Activated CD8-positive, alpha-beta T cell treated with anti-CD3 and anti-CD28 coated beads, Interleukin-2, amount 10 ng/mL, durations not matched to agents 7 days and 5 days (primary cell): ENCODE results near the gene CLPTM1. TPM values are rescaled to one million over a fixed set of nuclear protein-coding genes. Genes with fewer than 3 reads are reported as not detected.
"Not testable (repeated sequence)": the region's sequence is repeated elsewhere in the genome, so short reads cannot be mapped to it uniquely, and the experiment has no call there.

ENCODE experiments used
- ATAC-seq: fragments of 150-1000 bp; cut with Tn5 transposase; one replicate; pipeline ENCODE4 v1.10.0; 2021; ENCODE audit warnings: moderate library complexity
- CTCF ChIA-PET: fragments of 350-600 bp; sonication (Branson Sonifier 250); formaldehyde crosslinking; loops from one replicate; lab custom pipeline; 2021; ENCODE audit warnings: antibody characterized with exemption; lab: Charles Lee
- POLR2A ChIA-PET: fragments of 350-600 bp; sonication (Branson Sonifier 250); formaldehyde crosslinking; loops from one replicate; lab custom pipeline; 2021; ENCODE audit warnings: antibody characterized with exemption; lab: Charles Lee
- DNase-seq: peaks from one replicate; pipeline ENCODE4 v3.0.0-alpha.2; 2020
- H3K27ac Mint-ChIP-seq: one replicate; pipeline ENCODE4 v1.8.0; 2021; ENCODE audit warnings: mild to moderate bottlenecking, mixed read lengths
- H3K27me3 Mint-ChIP-seq: one replicate; pipeline ENCODE4 v1.8.0; 2021; ENCODE audit warnings: low read depth, mixed read lengths
- H3K36me3 Mint-ChIP-seq: one replicate; pipeline ENCODE4 v1.8.0; 2021; ENCODE audit warnings: low read depth, mixed read lengths
- H3K4me1 Mint-ChIP-seq: one replicate; pipeline ENCODE4 v1.8.0; 2021; ENCODE audit warnings: low read depth, mixed read lengths
- H3K4me3 Mint-ChIP-seq: one replicate; pipeline ENCODE4 v1.8.0; 2021; ENCODE audit warnings: mild to moderate bottlenecking, mixed read lengths
- H3K9me3 Mint-ChIP-seq: one replicate; pipeline ENCODE4 v1.8.0; 2022; ENCODE audit warnings: mixed read lengths; ENCODE audit not compliant: insufficient read depth
- total RNA-seq, 2 experiments: library from RNA; stranded (reverse); gene quantifications; one replicate each; pipeline ENCODE4 v1.2.3, GENCODE V29; 2021

Gene CLPTM1
- total RNA-seq, 2 experiments from 2014 or later, result 65.5 to 67.8 TPM

- peak within 1 kb of the TSS; percentile 87 for H3K27ac Mint-ChIP-seq
- H3K9me3 Mint-ChIP-seq, H3K36me3 Mint-ChIP-seq: not testable (repeated sequence)
- DNase-seq, result peak; percentile 83
- H3K4me3 Mint-ChIP-seq, result peak within 1 kb of the TSS; percentile 89
- ChIA-PET POLR2A (interaction anchor here (0.6 to 1.1 kb wide), 2 partner anchors 40 to 652 kb away, joined by 3 to 4 read pairs; partner anchors contain the start of gene CLPTM1), CTCF (interaction anchor here (1.0 to 2.7 kb wide), 2 partner anchors 11 to 37 kb away, joined by 3 to 9 read pairs; no protein-coding TSS in a partner anchor)
- peaks cover 14% of the 10 kb centered on the region for H3K4me1 Mint-ChIP-seq
- ATAC-seq, result peak; percentile 99
- peaks cover 17% of the 10 kb centered on the region for H3K27me3 Mint-ChIP-seq
These were observed 40.6 kb upstream of the CLPTM1 start, which contains the start of gene APOC1 for GRCh38 chr19:44914433-44915206. APOC1 (plus strand) TSS chr19:44914608; CDS start chr19:44914892, 284 bp downstream.

- ChIA-PET CTCF (no interaction called here), POLR2A (no interaction called here)
These were observed 30.9 kb upstream of the CLPTM1 start for GRCh38 chr19:44924243-44924725.

GRCh38 chr19:44925114-44925891 lies 29.9 kb upstream of the CLPTM1 start:
- Mint-ChIP-seq H3K4me1 (peaks cover 8% of the 10 kb centered on the region), H3K4me3 (no peak overlapping the region), H3K27ac (no peak overlapping the region), H3K9me3 (no peaks in the 10 kb centered on the region), H3K27me3 (peaks cover 16% of the 10 kb centered on the region), H3K36me3 (no peaks in the 10 kb centered on the region)
- ChIA-PET POLR2A (no interaction called here), CTCF (interaction anchor here (1.3 kb wide), 1 partner anchor 22 kb away, joined by 4 read pairs; no protein-coding TSS in a partner anchor)
- no peak for ATAC-seq
- no peak for DNase-seq

More at GRCh38 chr19:44924243-44924725, 30.9 kb upstream of the CLPTM1 start:
- peaks cover 14% of the 10 kb centered on the region for H3K27me3 Mint-ChIP-seq
- peaks cover 8% of the 10 kb centered on the region for H3K4me1 Mint-ChIP-seq
- H3K9me3 Mint-ChIP-seq, result no peaks in the 10 kb centered on the region
- no peak overlapping the region for H3K4me3 Mint-ChIP-seq
- DNase-seq (no peak), ATAC-seq (no peak)
- H3K36me3 Mint-ChIP-seq, result no peaks in the 10 kb centered on the region
- no peak overlapping the region for H3K27ac Mint-ChIP-seq

DNA sequence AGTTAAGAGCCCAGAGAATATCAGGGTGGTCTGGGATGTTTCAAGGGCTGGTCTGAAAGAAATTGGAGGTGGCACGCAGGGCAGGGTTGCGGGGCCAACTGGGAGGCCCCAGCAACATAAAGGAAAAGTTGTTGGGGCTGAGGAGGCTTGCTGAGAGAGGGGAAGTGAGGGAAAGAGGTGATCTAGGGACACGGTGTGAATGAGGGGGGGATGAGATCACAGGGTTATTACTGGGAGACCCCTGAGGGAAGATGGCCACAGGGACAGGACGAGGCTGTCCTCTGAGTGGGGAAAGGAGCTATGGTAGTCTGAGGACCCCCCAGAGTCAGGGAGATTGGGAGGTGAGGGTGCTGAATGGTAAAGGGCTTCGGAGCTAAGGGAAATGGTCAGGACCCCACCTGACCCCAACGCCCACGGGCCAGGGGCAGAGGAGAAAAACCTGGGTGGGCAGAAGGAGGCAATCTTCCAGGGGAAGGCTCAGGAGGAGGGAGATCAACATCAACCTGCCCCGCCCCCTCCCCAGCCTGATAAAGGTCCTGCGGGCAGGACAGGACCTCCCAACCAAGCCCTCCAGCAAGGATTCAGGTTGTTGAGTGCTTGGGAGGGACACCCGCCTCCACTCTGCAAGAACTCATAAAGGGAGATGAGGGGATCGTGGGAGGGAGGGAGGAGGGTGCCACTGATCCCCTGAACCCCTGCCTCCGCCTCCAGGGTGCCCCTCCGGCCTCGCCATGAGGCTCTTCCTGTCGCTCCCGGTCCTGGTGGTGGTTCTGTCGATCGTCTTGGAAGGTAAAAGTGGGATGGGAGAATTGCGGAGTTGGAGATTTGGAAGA lies 28.7 kb upstream of the CLPTM1 start:
- H3K36me3 Mint-ChIP-seq, POLR2A ChIA-PET, DNase-seq, H3K9me3 Mint-ChIP-seq, H3K27ac Mint-ChIP-seq, H3K4me3 Mint-ChIP-seq, H3K4me1 Mint-ChIP-seq: not testable (repeated sequence)
- H3K27me3 Mint-ChIP-seq, result peaks cover 16% of the 10 kb centered on the region
- CTCF ChIA-PET, result interaction anchor here (1.3 kb wide), 1 partner anchor 23 kb away, joined by 4 read pairs; no protein-coding TSS in a partner anchor
- ATAC-seq, result peak; percentile 21

- ChIA-PET POLR2A (no interaction called here), CTCF (no interaction called here)
- no peaks in the 10 kb centered on the region for H3K36me3 Mint-ChIP-seq
- H3K27ac Mint-ChIP-seq, result no peak overlapping the region
- H3K27me3 Mint-ChIP-seq, result peaks cover 16% of the 10 kb centered on the region
- H3K9me3 Mint-ChIP-seq, result no peaks in the 10 kb centered on the region
- DNase-seq (no peak), ATAC-seq (no peak)
- no peak overlapping the region for H3K4me3 Mint-ChIP-seq
- H3K4me1 Mint-ChIP-seq, result peaks cover 8% of the 10 kb centered on the region
These were observed 27.4 kb upstream of the CLPTM1 start for GRCh38 chr19:44927746-44928145.

DNA sequence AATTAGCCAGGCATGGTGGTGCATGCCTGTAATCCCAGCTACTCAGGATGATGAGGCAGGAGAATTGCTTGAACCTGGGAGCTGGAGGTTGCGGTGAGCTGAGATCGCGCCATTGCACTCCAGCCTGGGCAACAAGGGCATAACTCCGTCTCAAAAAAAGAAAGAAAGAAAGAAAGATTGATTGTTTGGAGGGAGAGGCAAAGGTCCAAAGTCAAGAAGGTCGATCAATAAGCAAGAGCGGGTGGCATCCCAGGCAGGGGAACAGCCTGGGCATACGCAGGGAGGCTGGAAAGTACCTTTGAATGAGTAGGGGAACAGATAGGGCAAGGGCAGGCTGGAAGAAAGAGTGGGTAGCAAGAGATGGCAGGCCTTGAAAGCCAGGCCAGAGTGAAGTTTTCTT lies 25.1 kb upstream of the CLPTM1 start:
- CTCF ChIA-PET, result no interaction called here
- DNase-seq (no peak), ATAC-seq (no peak)
- Mint-ChIP-seq H3K36me3 (no peaks in the 10 kb centered on the region), H3K4me3 (no peak overlapping the region), H3K4me1 (peaks cover 8% of the 10 kb centered on the region), H3K27me3 (peaks cover 15% of the 10 kb centered on the region), H3K27ac (no peak overlapping the region), H3K9me3 (no peaks in the 10 kb centered on the region)
- POLR2A ChIA-PET, result interaction anchor here (0.6 kb wide), 1 partner anchor 31 kb away, joined by 3 read pairs; no protein-coding TSS in a partner anchor

GRCh38 chr19:44931541-44931940 lies 23.6 kb upstream of the CLPTM1 start:
- peaks cover 7% of the 10 kb centered on the region for H3K27me3 Mint-ChIP-seq
- ChIA-PET POLR2A (no interaction called here), CTCF (no interaction called here)
- peaks cover 5% of the 10 kb centered on the region for H3K4me1 Mint-ChIP-seq
- no peaks in the 10 kb centered on the region for H3K9me3 Mint-ChIP-seq
- no peaks in the 10 kb centered on the region for H3K36me3 Mint-ChIP-seq
- ATAC-seq (no peak), DNase-seq (no peak)
- H3K27ac Mint-ChIP-seq, result no peak overlapping the region
- H3K4me3 Mint-ChIP-seq, result no peak overlapping the region

DNA sequence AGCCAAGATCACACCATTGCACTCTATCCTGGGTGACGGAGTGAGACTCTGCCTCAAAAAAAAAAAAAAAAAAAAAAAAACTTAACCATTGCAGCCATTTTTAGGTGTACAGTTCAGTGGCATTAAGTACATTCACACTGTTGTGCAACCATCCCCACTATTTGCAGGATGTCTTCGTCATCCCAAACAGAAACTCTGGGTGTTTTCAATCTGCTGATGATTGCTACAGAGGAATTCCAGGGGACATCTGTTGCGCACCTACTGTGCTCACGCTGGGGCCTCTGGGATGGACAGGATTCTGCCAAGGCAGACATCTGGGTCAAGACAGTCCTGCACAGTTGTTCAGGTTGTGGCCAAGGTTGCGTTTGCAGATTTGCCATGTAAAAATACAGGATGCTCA lies 15.5 kb upstream of the CLPTM1 start:
- CTCF ChIA-PET, result no interaction called here
- no peaks in the 10 kb centered on the region for H3K9me3 Mint-ChIP-seq
- ATAC-seq (no peak), DNase-seq (no peak)
- no peaks in the 10 kb centered on the region for H3K36me3 Mint-ChIP-seq
- peaks cover 3% of the 10 kb centered on the region for H3K27me3 Mint-ChIP-seq
- POLR2A ChIA-PET, result no interaction called here
- H3K4me3 Mint-ChIP-seq, result no peak overlapping the region
- no peaks in the 10 kb centered on the region for H3K4me1 Mint-ChIP-seq
- no peak overlapping the region for H3K27ac Mint-ChIP-seq

GRCh38 chr19:44942067-44942571 lies 13.1 kb upstream of the CLPTM1 start, which contains the start of gene APOC4:
APOC4 (plus strand) TSS chr19:44942237; CDS start chr19:44942278, 41 bp downstream.
- ChIA-PET POLR2A (no interaction called here), CTCF (no interaction called here)
- peaks cover 2% of the 10 kb centered on the region for H3K4me1 Mint-ChIP-seq
- H3K36me3 Mint-ChIP-seq, result no peaks in the 10 kb centered on the region
- H3K27me3 Mint-ChIP-seq, result no peaks in the 10 kb centered on the region
- H3K27ac Mint-ChIP-seq, result no peak within 1 kb of the TSS
- no peak within 1 kb of the TSS for H3K4me3 Mint-ChIP-seq
- ATAC-seq, result no peak
- no peak for DNase-seq
- no peaks in the 10 kb centered on the region for H3K9me3 Mint-ChIP-seq

- no peaks in the 10 kb centered on the region for H3K36me3 Mint-ChIP-seq
- DNase-seq (no peak), ATAC-seq (peak; percentile 27)
- no peaks in the 10 kb centered on the region for H3K27me3 Mint-ChIP-seq
- no peaks in the 10 kb centered on the region for H3K9me3 Mint-ChIP-seq
- CTCF ChIA-PET, result interaction anchor here (0.9 kb wide), 1 partner anchor 8 kb away, joined by 3 read pairs; no protein-coding TSS in a partner anchor
- no peak overlapping the region for H3K4me3 Mint-ChIP-seq
- peaks cover 2% of the 10 kb centered on the region for H3K4me1 Mint-ChIP-seq
- POLR2A ChIA-PET, result no interaction called here
- H3K27ac Mint-ChIP-seq, result no peak overlapping the region
These were observed 11.4 kb upstream of the CLPTM1 start for GRCh38 chr19:44943801-44944249.
